CD4-positive, alpha-beta T cell (primary cell): ENCODE results near the gene GJA4. TPM values are rescaled to one million over a fixed set of nuclear protein-coding genes. Genes with fewer than 3 reads are reported as not detected.

Source experiments
- ATAC-seq: fragments of 200-7000 bp; cut with Tn5 transposase; one replicate; pipeline ENCODE4 v1.10.0; 2022; ENCODE audit warnings: mild to moderate bottlenecking; ENCODE audit not compliant: poor library complexity
- CTCF ChIA-PET: fragments of 350-600 bp; sonication (Branson Sonifier 250); formaldehyde crosslinking; loops from one replicate; lab custom pipeline; 2021; ENCODE audit warnings: antibody characterized with exemption, inconsistent platforms; lab: Charles Lee
- POLR2A ChIA-PET: fragments of 350-600 bp; sonication (Branson Sonifier 250); formaldehyde crosslinking; loops from one replicate; lab custom pipeline; 2021; ENCODE audit warnings: antibody characterized with exemption, inconsistent platforms; lab: Charles Lee
- DNase-seq, 14 experiments: peaks; one replicate each; pipeline ENCODE4 v3.0.0-alpha.2; 2013 to 2020; ENCODE audit warnings: mixed read lengths in 2 of 14
- H3K27ac ChIP-seq, 2 donors: one replicate each; pipeline versions ENCODE4 v1.5.1 to v1.7.0; 2013; ENCODE audit warnings: low read length in 2 of 2, low read depth in 1 of 2, mild to moderate bottlenecking in 1 of 2
- H3K27me3 ChIP-seq, 2 experiments: 1 replicate in 1 of 2; 2 replicates in 1 of 2; pipeline versions ENCODE4 v1.6.1 to v1.7.0; 2013; ENCODE audit warnings: low read length in 2 of 2, control low read depth in 1 of 2, mild to moderate bottlenecking in 1 of 2, moderate library complexity in 1 of 2; ENCODE audit not compliant: insufficient read depth in 2 of 2, control insufficient read depth in 1 of 2
- H3K36me3 ChIP-seq: one replicate; pipeline ENCODE4 v1.6.1; 2013; ENCODE audit warnings: low read length, control low read depth; ENCODE audit not compliant: insufficient read depth
- H3K4me1 ChIP-seq: one replicate; pipeline ENCODE4 v1.6.1; 2013; ENCODE audit warnings: low read length, control low read depth; ENCODE audit not compliant: insufficient read depth
- H3K4me3 ChIP-seq: one replicate; pipeline ENCODE4 v1.5.1; 2013; ENCODE audit warnings: mild to moderate bottlenecking, low read length, moderate library complexity
- H3K9me3 ChIP-seq, 2 experiments: 1 replicate in 1 of 2; 2 replicates in 1 of 2; pipeline versions ENCODE4 v1.6.1 to v1.7.0; 2013; ENCODE audit warnings: low read length in 2 of 2, mild to moderate bottlenecking in 2 of 2, control low read depth in 1 of 2, moderate library complexity in 1 of 2; ENCODE audit not compliant: control insufficient read depth in 1 of 2, insufficient read depth in 1 of 2
- H3K27ac Mint-ChIP-seq: one replicate; pipeline ENCODE4 v1.8.0; 2020; ENCODE audit warnings: mixed read lengths
- H3K27me3 Mint-ChIP-seq: one replicate; pipeline ENCODE4 v1.8.0; 2021; ENCODE audit warnings: mixed read lengths
- H3K36me3 Mint-ChIP-seq: one replicate; pipeline ENCODE4 v1.8.0; 2021; ENCODE audit warnings: low read depth, mixed read lengths
- H3K4me1 Mint-ChIP-seq: one replicate; pipeline ENCODE4 v1.8.0; 2021; ENCODE audit warnings: low read depth, mixed read lengths
- H3K4me3 Mint-ChIP-seq: one replicate; pipeline ENCODE4 v1.8.0; 2020; ENCODE audit warnings: mild to moderate bottlenecking, mixed read lengths
- H3K9me3 Mint-ChIP-seq: one replicate; pipeline ENCODE4 v1.8.0; 2020; ENCODE audit warnings: mixed read lengths
- CTCF ChIP-seq: fragments of 200-600 bp; IDR thresholded peaks from one replicate; pipeline ENCODE4 v1.8.0; 2022; ENCODE audit warnings: antibody characterized with exemption, mild to moderate bottlenecking
- intact Hi-C, 2 experiments: fragments of 100-400 bp; cut with DNase I in 1 of 2; cut with micrococcal nuclease in 1 of 2; formaldehyde crosslinking; loops; one replicate each; pipeline versions ENCODE4 v1.15.1 to v1.9.0; 2023 to 2025; cut with DNase I, micrococcal nuclease
- total RNA-seq, 174 experiments: library from RNA in 2 of 174; stranded (reverse) in 2 of 174; gene quantifications; one replicate each; pipeline ENCODE4 v1.2.3 and lab custom pipeline; 2021 to 2026

GJA4 gene
- total RNA-seq, 2 experiments from 2014 or later, result not detected

GRCh38 chr1:34757386-34757785 lies 35.4 kb upstream of the GJA4 start:
- ATAC-seq, result no peak
- no peak overlapping the region for H3K27ac Mint-ChIP-seq

GRCh38 chr1:34758751-34759150 lies 34.0 kb upstream of the GJA4 start:
- intact Hi-C loops, result no loop called here
- ChIA-PET POLR2A (interaction anchor here (0.6 kb wide), 1 partner anchor 94 kb away, joined by 3 read pairs; no protein-coding TSS in a partner anchor), CTCF (no interaction called here)
- peaks cover 0 to 6% of the 10 kb centered on the region in 2 experiments for H3K27me3 ChIP-seq
- H3K27ac ChIP-seq, result no peak overlapping the region
- peaks cover 25% of the 10 kb centered on the region for H3K27me3 Mint-ChIP-seq
- ATAC-seq, result no peak
- no peak for TF ChIP-seq CTCF
- no peaks in the 10 kb centered on the region for H3K36me3 Mint-ChIP-seq
- no peaks in the 10 kb centered on the region for H3K4me1 Mint-ChIP-seq
- no peak overlapping the region for H3K4me3 Mint-ChIP-seq
- no peak overlapping the region for H3K4me3 ChIP-seq
- no peak overlapping the region for H3K27ac Mint-ChIP-seq
- no peaks in the 10 kb centered on the region for H3K9me3 Mint-ChIP-seq
- no peaks in the 10 kb centered on the region for H3K4me1 ChIP-seq
- DNase-seq, result no peak
- no peaks in the 10 kb centered on the region for H3K36me3 ChIP-seq
- H3K9me3 ChIP-seq, result peaks cover 0 to 11% of the 10 kb centered on the region in 2 experiments

More at GRCh38 chr1:34757386-34757785, 35.4 kb upstream of the GJA4 start:
- Histone ChIP-seq H3K4me3 (no peak overlapping the region), H3K9me3 (peaks cover 0 to 11% of the 10 kb centered on the region in 2 experiments), H3K27me3 (peaks cover 0 to 6% of the 10 kb centered on the region in 2 experiments), H3K27ac (no peak overlapping the region), H3K36me3 (no peaks in the 10 kb centered on the region), H3K4me1 (no peaks in the 10 kb centered on the region)
- H3K36me3 Mint-ChIP-seq, result no peaks in the 10 kb centered on the region
- H3K4me1 Mint-ChIP-seq, result no peaks in the 10 kb centered on the region
- no peak for TF ChIP-seq CTCF
- no peak overlapping the region for H3K4me3 Mint-ChIP-seq
- ChIA-PET POLR2A (no interaction called here), CTCF (no interaction called here)
- intact Hi-C loops, result no loop called here
- peaks cover 17% of the 10 kb centered on the region for H3K27me3 Mint-ChIP-seq
- DNase-seq, result no peak
- H3K9me3 Mint-ChIP-seq, result no peaks in the 10 kb centered on the region

- intact Hi-C loops, result no loop called here
- Histone ChIP-seq H3K27me3 (peaks cover 0 to 6% of the 10 kb centered on the region in 2 experiments), H3K4me3 (no peak within 1 kb of the TSS), H3K36me3 (no peaks in the 10 kb centered on the region), H3K27ac (no peak within 1 kb of the TSS), H3K9me3 (peaks cover 0 to 11% of the 10 kb centered on the region in 2 experiments), H3K4me1 (no peaks in the 10 kb centered on the region)
- DNase-seq, result no peak
- ATAC-seq, result no peak
- ChIA-PET POLR2A (interaction anchor here (0.6 kb wide), 1 partner anchor 93 kb away, joined by 3 read pairs; no protein-coding TSS in a partner anchor), CTCF (no interaction called here)
- peaks cover 27% of the 10 kb centered on the region for H3K27me3 Mint-ChIP-seq
- no peak for TF ChIP-seq CTCF
- H3K4me1 Mint-ChIP-seq, result no peaks in the 10 kb centered on the region
- no peak within 1 kb of the TSS for H3K4me3 Mint-ChIP-seq
- H3K9me3 Mint-ChIP-seq, result no peaks in the 10 kb centered on the region
- H3K27ac Mint-ChIP-seq, result no peak within 1 kb of the TSS
- H3K36me3 Mint-ChIP-seq, result no peaks in the 10 kb centered on the region
These were observed 33.1 kb upstream of the GJA4 start, which contains the start of gene GJB4 for GRCh38 chr1:34759503-34760357. Gene GJB4 (plus strand): TSS chr1:34759740. CDS start chr1:34761255, 1,515 bp downstream.
